Kidney tubule cell (primary cell): ENCODE measurements around the gene MRPL24.

Experiments
- DNase-seq: peaks from one replicate; pipeline ENCODE4 v3.0.0-alpha.2; 2018; ENCODE audit warnings: low spot score

MRPL24 gene

DNA sequence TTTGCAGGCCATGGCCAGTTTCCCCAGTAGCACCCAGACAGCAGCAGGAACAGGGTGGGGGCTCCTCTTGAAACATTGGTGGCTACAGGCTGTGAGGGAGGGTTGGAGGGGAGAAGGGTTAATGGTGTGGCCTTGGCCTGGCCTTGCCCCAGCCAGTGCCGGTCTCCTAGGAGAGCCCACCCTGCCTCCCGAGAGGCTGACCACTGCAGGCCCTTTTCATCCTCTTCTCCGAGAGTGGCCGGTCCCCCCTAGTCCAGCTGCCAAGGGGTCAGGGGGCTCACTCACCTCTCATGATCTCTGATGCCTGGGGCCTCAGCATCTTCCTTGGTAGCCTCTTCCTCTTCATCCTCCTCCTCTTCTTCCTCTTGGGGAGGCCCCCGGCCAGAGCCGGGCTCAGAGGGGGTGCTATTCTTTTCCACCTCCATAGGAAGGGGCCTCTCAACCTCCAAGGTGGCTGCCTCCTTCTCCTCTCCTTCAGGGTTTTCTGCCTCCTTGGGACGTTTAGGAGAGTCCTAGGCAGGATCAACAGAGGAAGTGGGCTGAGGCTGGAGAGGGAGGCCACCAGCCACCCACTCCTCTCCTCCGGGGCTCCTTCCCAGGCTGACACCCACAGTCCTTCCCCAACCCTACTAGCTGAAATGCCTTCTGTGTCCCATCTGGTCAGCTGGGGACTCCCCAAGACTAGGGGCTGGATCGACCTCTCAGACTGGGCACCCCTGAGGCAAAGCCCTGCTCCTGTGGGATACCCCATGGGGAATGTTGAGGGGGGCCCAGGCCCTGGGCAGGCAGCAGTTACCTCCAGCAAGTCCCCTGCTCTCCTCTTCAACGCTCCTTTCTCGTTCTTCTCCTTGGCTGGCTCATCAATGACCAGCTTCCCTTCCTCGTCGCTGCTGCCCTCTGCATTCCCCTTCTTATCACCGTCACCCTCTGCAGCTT is 2.7 kb upstream of the MRPL24 start:
- no peak for DNase-seq

DNA sequence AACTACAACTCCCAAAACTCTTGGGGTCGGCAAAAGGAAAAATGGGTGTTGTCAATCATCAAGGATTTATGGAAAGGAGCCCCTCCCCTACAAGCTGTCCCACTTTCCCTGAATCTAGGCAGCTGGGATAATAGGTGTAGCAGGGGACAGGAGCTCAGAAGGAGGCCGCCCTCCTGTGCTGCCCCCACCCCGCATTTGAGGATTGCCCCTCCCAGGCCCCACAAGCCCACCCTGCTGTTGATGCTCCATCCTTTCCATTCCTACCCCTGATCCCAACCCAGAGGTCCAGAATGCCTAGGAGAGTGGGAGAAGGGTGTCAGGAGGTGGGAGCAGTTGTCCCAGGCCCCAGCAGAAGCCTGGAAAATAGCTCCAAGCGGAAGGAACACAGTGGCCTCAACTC is 1.9 kb upstream of the MRPL24 start:
- DNase-seq: no peak

DNA sequence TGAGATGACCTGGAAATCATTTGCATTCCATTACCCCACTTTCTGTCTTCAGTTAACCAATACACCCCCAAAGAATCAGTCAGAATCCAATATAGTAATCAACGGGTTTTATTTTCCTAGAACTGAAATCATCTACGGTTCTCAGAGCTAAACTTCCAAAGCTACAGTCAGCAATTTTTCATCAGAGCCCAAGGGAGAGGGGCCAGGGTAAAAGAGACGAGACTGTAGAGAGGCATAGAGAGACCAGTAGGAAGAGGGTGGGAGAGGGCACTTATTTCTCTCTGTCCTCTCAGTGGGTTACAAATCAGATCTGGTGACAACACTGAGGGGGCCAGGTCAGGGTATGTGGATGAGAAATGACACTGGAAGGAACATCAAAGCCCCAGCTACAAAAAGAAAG is 1.1 kb upstream of the MRPL24 start:
- DNase-seq: no peak

DNA sequence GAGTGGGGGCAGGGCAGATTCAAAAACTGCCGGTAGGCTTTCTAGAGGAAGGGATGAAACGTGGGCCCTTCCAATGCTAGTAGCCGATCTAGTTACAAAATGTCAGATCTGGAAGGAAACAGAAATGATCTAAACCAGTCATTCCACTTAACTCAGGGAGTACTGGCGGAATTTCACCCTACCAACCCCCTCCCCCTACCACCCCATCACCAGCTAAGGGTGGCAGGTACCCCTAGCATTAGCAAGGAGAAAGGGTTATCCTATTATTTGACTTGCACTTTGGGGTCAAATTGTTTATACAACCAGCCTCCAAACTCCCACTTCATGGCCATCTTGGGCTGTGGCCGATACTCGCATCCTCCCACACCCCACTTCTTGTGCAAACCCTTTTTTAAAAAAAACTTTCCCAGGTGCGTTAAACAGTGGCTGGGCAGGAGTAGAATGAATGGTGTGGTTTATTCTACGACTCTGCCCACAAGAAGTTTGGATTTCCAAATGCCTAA is 644 bp upstream of the MRPL24 start:
- DNase-seq: no peak

DNA sequence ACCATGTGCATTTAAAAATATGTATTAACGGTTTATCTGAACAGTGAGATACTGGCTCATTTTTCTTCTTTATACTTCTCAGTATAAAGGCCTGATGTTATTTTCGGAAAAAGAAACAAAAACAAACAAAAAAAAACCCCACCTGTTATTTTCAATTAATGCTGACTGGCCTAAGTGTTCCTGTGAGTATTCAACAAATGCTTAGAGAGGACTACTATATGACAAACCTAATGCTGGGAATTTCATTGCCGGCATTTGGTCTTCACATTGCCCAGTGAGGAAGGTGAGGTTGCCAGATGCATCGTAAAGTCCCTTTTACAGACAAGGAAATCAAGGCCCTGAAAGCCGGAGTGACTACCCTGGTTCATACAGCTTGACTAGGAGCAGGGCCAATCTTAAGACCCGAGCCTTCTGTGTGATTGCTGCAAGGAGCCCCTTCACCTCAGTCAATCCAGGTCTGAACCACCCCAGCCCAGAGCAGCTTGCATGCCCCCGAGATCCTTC is 599 bp downstream of the MRPL24 start:
- DNase-seq: peak; percentile 30

DNA sequence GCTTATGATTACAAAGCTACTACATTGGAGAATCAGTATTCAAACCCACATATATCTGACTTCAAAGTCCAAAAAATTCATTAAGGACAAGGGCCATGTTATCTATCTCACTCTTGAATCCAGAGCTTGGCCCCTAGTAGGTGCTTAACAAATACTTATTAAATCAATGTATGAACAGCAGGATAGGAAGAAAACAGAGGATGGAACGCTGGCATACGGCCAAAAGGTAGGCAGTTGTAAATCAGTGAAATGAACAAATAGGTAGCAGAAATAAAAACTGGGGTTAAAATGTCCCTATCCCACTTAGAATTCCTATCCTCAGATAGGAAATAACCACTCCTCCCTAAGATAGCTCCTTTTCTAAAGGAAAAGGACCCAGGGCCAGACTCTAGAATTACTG is 2.0 kb downstream of the MRPL24 start:
- DNase-seq: no peak

DNA sequence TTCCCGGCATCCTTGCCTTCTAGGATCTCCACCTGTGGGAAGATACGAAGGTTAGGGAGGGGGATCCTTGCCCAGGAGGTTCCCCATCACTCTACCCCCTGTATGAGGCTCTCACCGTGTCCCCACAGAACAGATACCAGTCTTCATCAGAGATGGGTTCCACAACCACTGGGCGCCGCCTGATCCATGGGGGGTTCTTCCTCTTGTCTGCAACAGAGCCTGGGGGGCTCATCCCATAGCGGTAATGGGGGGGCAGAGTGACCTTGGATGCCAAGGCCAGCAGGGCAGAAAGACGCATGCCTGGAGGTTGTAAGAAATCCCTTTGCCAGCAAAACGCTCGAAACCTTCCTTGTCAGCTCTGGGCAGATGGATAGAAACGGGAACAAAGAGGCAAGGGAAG is 2.5 kb downstream of the MRPL24 start:
- no peak for DNase-seq

DNA sequence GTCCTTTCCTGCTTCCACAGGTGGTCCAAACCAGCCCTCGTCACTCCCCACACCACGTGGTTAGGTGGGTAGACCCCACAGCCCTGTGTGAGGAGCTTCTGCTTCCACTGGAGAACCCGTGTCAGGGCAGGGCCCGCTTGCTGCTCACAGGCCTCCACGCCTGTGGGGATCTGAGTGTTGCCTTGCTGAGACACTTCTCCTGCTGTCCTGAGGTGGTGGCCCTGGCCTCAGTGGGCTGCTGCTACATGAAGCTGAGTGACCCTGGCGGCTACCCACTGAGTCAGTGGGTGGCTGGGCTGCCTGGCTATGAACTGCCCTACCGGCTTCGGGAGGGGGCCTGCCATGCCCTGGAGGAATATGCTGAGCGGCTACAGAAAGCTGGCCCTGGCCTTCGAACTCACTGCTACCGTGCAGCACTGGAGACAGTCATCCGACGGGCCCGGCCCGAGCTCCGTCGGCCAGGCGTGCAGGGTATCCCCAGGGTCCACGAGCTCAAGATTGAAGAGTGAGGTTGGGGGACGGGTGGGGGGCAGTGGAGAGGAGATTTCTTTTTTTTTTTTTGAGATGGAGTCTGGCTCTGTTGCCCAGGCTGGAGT is 6.8 kb downstream of the MRPL24 start:
- no peak for DNase-seq

DNA sequence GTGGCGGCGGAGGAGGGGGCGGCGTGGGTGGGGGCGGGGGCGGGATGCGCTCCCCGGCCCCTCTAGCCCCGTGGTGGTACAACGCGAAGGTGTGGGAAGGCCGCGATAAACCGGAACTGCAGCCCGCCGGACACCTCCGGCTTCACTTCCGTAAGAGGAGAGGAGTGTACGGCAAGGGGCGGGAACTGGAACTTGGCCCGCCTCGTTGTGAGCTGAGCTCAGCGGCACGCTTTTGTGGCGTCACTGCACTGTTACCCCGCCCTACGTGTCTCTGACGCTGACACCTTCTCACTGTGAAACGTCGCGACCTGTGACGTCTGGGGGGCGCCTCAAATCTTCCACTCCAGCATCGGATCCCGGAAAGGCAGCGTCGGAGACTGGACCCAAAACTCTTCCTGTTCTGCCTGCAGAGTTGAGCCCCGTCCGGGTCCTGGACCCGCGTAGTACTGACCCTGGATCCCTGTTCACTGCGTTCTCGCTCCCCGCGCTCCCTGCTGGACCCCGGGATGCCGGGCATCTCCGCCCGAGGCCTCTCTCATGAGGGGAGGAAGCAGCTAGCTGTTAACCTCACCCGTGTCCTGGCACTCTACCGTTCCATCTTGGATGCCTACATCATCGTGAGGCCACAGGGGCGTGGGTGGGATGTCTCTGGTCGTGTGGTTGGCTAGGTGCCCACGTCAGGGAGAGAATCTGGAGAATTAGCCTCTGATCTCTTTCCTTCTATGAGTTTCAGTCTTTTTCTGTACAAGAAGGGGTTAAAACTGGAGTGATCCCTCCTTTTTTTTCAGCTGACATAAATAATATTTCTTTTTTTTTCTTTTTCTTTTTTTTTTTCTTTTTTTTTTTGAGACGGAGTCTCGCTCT is 12.1 kb downstream of the MRPL24 start, which contains the start of gene ISG20L2:
Gene ISG20L2 (minus strand): TSS at position 168 of the 864 bp plus-strand sequence. CDS start 1,114 bp downstream, outside the sequence.
- peak; percentile 97 for DNase-seq

DNA sequence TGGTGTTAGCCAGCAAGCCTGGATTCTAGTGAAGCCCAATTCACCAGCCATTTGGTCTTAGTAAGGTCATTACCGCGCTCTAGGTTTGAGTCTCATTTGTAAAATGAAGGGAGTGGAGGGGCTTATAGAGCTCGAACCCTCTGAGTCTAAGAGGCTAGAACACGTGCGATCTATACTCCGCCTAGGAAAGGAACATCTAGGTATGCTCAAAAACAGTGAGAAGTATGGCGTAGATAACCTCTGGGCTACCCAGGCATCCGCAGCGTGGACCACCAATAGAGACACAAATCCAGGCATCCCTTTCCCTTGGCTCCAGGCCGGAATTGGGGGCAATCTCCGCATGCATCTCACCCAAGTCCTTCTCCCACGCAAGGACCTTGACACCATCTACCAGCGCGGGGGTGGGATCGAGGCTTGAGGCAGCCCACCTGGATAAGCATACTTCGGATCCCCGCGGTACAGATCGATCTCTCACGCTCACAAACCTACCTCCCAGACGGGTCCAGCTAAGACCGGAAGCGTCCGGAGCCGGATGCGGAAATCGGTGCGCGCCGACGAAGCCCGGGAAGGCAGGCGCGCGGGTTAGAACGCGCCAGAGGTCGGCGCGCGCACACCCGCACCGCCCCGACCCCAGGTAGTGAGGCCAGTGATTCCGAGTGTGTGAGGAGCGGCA is 12.8 kb downstream of the MRPL24 start, which contains the start of gene METTL25B:
Gene METTL25B (plus strand): TSS at position 544 of the 673 bp plus-strand sequence. CDS start 636 bp downstream, outside the sequence.
- peak; percentile 87 for DNase-seq

DNA sequence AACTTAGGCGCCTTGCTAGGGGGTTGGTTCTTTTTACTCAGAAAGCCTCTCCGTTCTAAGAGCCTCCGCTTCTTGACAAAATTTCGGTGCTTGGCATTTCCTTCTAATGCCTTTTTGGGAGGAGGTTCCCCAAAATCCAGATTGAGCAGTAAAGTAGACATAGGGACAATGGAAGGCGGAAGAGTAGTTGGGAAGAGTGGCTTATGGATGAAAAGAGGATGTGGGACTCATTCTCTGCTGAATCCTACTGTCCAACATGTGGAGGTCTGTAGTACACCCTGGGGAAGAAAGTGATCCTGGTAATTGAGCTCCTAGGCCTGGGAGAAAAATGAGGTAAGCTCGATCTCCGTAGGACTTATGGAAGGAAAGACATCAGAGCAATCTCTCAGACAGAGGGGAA is 13.4 kb downstream of the MRPL24 start:
- no peak for DNase-seq

DNA sequence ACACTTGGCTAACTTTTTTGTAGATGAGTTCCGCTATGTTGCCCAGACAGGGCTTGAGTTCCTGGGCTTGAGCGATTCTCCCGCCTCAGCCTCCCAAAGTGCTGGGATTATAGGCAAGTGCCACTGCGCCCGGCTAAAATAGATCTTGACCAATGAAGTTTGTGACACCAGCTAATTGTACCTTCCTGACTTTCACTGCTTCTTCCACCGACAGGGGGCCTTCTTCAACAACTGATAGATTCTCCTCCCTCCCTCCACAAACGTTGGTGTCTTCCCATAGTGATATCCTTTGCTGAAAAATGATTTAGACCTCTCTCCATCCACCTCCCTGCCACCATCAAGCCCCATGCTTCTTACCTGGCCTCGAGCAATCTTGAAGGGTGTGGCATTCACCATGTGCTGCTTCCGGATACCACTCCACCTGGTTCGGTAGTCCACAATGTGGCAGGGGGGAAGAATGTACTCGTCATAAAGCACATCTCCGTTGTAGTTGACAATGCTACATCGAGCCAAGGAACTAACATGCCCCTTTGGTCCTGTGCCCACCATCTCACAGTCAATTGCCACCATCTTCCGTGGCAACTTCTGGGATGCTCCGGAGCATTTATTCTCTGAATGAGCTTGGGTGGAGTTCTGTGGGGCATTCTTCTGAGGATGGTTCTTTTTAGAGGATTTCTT is 14.2 kb downstream of the MRPL24 start:
- DNase-seq: peak; percentile 72

DNA sequence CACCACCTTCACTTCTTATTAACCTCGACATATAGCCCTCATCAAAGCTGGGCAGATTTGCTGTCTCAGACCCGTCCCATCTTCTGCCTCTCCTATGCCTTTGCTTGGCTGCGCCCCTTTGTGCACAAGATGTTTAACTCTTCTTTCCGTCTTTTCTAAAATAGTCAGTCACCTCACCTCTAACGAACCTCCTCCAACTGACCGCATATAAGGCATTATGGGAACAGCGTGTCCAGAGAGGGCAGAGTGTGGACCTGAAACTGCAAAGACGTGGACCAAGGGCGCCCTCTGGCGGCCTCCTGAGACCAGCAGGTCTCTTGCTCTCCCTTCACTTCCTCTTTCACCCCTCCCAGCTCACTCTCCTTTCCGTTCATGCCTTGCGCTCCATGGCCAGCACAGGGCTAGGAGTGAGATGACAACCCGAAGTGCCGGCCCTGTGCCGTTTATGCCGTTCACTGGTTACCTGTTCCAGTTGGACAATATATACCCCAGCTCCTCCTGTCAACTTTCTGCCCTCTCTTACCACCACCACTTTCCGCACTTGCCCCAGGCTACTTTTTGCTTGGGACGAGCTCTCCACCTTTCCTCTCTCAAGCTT is 15.1 kb downstream of the MRPL24 start:
- DNase-seq: peak; percentile 91

DNA sequence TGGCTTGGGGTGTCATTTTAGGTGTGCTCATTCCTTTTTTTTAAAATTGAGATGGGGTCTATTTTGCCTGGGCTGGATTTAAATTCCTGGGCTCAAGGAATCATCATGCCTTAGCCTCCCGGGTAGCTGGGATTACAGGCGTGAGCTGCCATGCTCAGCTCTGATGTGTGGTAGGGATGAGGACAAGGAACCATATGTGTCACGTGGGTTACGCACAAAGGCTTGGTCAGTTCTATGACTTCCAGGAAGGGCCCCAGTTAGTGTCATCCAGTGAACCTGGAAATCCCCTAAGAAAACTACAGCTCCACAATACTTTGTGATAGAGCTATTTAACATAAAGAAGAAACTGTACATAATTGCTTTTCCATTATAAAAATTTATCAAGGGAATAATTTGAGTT is 19.4 kb downstream of the MRPL24 start:
- no peak for DNase-seq

DNA sequence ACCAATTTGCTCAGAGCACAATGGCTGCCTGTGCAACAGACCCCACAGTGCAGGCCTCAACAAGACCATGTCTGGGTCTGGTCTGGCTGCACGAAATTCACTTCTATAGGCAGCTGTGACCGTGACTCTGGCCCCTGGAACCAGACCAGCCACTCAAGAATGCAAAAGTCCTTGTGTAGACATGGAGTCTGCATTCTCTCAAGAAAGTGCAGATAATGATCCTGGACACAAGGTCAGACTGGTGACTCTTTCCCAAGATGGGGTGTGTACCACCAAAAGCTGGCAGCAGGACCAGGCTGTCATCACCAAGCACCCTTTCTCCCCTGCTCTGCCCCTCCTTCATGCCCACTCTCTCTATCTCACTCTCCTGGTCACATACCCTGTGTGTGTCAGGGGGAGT is 19.8 kb downstream of the MRPL24 start:
- no peak for DNase-seq

DNA sequence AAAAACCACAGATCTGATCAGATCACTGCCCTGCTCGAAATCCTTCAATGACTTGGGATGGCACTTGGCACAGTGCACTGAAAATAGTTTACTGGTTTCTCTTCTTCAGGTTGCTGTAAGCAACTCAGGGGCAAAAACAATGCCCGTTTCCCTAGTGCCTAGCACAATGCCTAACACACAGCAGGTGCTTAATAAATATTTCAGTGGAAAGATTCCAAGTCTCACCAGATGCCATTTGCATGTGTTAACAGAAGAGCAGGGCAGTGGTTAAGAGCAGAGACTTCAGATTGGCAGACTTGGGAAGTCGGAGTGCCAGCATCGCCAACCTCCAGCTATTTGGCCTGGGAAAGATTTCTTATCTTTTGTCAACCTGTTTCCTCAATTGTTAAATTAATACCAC is 23.5 kb downstream of the MRPL24 start:
- no peak for DNase-seq

DNA sequence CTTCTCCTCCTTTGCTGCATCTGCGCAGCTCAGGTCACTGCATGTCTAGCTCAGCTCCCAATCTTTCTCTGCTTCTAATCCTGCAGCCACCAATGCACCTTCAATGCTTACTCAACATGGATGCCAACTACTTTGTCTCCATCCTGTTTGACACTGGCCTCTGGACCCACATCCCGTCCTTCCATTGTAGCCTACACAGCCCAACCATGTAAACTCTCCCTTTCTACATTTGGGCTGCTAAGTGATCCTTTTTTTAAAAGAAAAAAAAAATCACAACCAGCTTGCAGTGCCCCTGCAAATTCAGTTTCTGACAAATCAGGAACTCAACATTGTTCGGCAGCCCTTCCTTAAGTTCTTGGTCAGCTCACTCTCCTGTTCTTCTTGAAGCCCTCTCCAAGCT is 26.1 kb downstream of the MRPL24 start:
- no peak for DNase-seq

DNA sequence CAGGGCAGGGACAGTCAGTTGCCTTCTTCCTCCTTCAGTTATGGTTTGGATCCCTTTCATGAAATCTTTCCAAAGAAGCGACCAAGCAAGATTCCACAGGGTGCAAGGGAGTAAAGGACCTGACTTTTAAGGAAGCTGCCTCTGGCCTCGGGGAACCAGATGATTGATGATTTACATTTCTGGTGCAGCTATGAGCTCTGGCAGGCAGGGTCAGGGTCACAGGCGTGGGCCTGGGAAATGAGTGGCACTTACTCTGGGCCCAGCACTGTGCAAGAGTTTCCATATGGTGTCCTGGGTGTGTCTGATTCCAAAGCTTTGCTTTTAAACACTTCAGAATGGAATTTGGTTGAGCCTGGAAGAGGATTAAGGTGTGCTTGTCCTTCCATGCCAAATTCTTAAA is 28.3 kb downstream of the MRPL24 start:
- DNase-seq: no peak

DNA sequence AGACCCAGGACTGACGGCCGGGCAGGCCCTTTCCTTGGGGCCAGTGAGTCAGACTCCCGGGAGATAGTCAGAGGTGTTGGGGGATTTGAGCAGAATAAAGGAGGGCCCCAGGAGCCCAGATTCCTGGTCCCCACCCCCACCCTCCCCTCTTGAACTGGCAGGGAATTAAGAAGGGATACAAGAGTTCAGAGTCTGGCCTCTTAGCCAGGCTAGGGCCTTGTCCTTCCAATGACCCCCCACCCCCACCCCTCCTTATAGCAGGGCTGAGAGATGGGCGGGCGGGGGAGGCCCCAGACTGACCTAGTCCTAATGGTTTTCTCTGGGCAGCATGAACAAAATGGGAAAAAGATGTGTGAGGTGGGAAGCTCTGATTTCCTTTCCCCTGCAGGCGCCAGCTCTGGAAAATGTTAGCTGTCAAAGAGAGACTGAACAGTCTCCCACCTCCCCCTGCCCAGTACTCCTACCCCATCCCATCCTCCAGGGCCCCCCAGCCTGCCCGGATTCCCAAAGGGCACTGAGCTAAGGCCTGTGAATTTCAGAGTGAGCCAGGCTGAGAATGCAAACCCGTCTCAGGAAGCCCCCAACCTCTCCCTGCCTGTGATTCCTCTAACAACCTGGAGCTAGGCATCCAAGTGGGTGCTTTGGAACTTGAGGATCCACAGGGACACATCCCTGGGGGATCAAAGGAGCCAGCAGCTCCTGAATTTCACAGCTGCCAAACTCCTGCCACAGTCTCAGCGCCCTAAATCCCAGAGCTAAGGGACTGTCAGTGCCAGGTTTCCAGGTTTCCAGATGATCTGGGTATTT is 29.7 kb downstream of the MRPL24 start:
- no peak for DNase-seq
